GM10847 (cell line): ENCODE results near the gene RNF125.

Experiments
- POLR2A ChIP-seq: IDR thresholded peaks from 2 replicates; pipeline ENCODE4 v1.6.1; 2011; ENCODE audit not compliant: insufficient read length; ENCODE audit errors: extremely low read depth

RNF125 gene

DNA sequence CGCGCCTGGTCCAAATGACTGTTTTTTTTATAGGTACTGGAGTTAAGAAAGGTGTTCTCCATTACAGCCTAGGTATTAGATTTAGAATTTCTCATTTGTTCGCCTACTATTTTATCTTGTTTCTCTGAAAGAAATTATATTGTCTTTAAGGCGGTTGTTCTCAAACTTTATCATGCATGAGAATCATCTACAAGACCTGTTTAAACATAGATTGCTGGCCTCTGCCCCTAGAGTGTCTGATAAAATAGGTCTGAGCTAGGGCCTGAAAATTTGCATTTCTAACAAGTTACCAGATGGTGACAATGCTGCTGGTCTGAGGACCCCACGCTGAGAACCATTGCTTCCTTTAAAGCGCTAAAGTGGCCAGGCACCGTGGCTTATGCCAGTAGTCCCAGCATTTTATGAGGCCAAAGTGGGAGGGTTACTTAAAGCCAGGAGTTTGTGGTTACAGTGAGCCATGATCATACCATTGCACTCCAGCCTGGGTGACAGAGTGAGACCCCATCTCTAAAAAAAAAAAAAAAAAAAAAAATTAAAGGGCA, 39.1 kb downstream of the RNF125 start:
- TF ChIP-seq POLR2A, result no peak

DNA sequence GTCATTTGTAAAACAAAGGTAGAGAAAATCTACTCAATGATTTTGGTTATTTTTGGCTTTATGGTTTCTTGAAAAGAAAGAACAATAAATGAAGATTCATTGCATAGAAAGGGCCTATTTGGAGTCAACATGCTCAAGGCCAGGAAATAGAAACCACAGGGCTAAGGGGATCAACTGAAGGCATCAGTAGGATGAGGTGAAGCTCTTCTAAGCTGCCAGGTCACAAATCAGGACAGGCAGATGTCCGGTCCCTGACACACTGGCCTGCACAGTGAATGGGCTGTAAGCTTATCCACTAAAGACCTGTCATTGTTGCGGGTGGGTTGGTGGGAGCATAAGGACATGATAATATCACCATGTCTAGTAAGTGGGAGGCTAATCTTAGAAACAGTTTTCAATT, 41.4 kb downstream of the RNF125 start:
- TF ChIP-seq POLR2A, result no peak

DNA sequence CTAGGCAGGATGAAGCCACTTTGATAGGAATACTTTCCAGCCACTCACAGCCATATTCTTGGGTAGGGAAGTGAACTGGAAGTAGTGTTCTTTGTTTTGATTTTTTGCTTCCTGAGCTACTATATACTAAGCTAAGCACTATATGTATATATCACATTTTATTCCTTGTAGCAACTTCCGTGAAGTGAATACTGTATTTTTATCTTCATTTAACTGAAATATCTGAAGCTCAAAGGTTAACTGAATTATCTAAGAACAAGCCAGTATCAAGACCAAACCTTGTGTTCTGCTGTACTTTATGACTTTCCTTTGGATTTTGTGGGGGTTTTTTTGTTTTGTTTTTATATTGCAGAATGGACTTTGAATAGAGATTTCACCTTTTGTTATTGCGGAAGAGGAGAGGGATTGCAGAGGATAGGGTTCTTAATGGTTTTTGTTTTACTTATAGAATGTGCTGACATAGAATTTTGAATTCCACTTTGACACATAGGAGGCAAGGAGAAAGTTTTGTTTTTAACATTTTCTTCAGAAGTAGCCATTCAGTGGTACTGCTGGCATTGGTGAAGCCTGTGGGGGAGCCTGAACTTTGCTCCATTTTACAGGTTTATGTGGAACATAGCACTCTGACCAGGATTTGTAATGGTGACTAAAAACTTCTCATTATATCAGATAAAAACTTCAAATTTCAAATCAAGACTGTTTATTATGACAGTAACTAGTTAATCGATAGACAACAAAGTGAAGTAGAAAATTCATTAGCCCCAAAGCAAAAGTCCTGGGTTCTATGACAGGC, 48.9 kb downstream of the RNF125 start:
- TF ChIP-seq POLR2A, result no peak

DNA sequence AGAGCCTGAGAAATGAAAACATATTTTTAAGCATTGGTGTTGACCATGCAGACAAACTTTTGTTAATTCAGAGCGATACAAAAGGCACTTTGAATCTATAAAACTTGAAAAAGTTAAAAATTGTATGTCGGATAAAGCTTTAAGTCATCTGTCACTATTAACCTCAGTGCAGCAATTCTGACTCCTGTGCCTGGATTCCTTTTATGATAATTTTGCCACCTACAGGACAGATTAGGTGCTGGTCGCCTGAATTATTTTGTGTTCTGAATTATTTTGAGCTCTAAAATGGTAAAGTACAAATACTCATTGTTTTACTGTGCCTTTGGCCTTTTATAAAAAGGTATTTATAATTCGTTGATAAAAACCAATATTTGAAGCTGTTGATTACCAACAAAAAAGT, 53.7 kb downstream of the RNF125 start:
- no peak for TF ChIP-seq POLR2A

DNA sequence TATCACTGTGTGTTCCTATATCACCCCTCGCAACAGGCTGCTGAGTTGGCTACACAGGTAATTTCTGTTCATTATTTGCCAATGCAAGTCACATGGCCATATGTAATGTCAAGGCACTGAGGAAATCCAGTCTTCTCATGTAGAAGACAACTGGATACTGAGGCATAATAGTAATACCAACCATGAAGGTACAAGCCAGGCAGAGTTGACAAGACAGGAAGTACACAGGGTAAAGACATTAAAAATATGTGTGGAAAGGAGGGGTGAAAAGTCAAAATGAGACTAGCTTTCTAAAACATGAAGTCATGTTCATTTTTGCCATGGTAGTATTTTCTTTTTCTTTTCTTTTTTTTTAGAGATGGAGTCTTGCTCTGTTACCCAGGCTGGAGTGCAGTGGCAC, 55.6 kb downstream of the RNF125 start:
- TF ChIP-seq POLR2A, result no peak

DNA sequence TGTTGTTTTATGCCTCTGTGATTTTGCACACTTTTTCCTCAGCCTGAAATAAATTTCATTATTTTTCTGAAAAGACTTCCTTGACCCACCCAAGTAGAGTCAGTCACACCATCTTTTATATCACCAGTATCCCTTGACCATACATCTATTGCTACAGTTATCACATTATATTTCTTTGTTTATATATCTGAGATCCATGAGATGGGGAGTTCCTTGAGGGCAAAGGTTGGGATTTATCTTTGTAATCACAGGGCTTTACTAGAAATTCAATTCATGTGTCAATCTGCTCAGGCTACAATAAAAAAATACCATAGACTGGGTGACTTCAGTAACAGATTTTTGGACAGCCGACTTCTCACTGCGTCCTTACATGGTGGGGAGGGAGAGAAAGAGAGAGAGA, 60.2 kb downstream of the RNF125 start:
- TF ChIP-seq POLR2A, result no peak

DNA sequence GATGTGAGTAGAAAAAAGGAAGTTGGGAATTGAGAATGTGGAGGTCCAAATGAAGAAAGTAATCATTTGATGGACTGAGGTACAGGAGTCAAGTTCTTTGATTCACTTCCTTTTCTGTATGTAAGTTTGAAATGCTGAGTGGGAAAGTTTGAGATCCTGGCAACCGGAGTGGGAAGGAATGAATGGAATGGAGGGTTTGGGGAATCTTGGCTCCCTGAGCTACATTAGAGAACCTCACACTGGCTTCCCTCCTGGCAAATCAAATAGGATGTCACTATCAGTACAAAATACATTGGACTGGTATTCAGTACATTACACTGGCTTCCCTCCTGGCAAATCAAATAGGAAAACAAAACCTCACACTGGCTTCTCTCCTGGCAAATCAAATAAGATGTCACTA, 63.3 kb downstream of the RNF125 start:
- TF ChIP-seq POLR2A, result no peak

DNA sequence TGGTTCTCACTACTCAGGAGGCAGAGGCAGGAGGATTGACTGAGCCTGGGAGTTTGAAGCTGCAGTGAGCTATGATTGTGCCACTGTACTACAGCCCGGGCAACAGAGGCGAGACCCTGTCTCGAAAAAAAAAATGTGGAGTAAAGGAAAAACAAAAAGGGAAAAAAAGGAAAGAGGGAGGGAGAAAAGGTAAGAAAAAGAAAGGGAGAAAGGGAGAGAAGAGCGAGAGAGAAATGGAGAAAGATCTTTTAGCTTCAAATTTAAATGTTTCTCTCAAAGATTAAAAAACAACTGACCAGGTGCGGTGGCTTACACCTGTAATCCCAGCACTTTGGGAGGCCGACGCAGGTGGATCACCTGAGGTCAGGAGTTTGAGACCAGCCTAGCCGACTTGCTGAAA, 65.2 kb downstream of the RNF125 start:
- TF ChIP-seq POLR2A, result no peak

DNA sequence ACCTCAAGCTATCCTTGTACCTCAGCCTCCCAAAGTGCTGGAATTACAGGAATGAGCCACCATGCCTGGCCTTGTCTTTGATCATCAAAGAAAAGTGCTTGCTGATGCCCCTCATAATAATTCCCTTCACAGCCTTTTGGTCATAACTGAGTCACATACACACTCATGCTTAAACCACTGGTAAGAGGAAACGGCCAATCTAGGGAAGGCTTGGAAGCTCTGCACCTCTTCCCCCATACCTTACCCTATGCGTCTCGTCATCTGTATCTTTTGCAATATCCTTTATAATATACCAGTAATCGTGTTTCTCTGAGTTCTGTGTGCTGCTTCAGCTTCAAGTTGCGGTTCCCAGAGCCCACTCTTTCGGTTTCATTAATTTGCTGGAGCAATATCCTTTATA, 68.3 kb downstream of the RNF125 start:
- no peak for TF ChIP-seq POLR2A

DNA sequence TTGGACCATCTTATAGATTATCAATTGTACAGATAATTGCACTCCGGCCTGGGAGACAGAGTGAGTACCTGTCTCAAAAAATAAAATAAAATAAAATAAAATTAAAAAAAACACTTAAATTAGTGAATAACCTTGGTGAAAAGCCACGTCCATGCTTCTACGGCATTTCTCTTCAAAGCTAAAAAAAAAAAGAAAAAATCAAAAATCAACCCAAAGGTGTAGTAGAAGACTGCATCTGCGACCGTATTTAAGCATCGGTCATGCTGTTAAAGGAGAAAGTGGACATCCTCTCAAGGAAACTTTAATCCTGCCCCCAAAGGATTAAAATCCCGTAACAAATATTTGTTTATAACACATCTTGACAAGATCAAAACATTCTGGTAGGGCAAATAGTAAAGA, 72.7 kb downstream of the RNF125 start:
- no peak for TF ChIP-seq POLR2A

DNA sequence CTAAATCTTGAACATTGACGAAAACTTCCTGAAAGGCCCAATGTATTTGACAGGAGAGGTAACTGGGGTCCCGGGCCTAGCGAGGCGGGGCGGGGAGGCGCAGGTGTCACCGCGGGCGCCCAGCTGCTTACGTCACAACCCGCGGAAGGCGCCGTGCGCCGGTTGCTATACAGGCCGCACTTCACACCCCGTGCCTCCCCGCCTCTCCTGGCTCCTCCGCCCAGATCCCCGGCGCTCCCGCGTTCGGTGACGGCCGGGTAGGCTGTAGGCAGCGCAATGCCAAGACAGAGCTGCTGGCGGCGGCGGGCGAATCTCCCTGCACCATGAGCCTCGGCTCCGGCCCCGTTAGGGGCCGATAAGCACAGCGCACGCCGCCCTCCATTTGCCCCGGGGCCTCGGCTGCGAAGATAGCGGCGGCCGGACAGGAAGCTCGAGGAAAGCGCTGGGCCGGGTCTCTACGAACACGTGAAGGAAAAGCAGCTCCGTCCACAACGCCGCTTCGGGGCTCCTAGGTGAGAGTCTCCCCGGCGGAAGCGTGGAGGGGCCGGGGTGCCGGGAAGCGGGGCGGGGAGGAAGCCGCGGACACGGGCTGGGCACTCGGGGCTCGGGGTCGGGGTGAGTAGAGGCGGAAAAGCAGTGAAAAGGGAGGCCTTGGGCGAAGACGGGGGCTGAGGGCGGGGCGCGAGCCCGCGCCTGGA, 73.2 kb downstream of the RNF125 start, which contains the start of gene RNF138:
Gene RNF138, plus strand, starts transcription at position 151 of the 698 bp plus-strand sequence. CDS start 903 bp downstream, outside the sequence.
- peak; percentile 76 for TF ChIP-seq POLR2A

DNA sequence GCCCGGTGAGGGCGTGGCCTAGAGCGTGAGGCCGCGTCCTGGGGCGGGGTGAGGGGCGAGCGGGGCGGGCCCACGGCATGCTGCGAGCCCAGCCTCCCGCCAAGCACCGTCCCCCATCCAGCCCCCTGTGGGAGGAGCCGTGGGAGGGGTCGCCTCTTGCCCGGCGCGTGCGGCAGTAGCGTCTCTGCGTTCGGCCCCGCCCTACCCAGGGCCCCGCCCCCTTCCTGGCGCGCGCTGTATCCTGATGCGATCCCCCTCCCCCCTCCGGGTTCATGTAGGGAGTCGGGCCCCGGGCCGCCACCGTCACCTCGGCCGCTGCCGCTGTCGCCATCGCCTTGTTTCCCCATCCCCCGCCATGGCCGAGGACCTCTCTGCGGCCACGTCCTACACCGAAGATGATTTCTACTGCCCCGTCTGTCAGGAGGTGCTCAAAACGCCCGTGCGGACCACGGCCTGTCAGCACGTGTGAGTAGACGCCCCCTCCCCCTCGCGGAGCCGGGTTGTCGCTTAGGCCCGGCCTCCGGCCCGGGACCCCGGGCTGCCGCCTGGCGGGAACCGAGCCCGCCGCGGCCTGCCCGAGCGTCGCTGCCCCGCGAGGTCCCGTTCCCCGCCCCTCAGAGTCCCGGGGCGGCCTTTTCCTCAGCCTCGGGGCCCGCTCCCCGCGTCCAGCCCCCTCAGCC, 73.9 kb downstream of the RNF125 start:
- TF ChIP-seq POLR2A, result peak; percentile 31

DNA sequence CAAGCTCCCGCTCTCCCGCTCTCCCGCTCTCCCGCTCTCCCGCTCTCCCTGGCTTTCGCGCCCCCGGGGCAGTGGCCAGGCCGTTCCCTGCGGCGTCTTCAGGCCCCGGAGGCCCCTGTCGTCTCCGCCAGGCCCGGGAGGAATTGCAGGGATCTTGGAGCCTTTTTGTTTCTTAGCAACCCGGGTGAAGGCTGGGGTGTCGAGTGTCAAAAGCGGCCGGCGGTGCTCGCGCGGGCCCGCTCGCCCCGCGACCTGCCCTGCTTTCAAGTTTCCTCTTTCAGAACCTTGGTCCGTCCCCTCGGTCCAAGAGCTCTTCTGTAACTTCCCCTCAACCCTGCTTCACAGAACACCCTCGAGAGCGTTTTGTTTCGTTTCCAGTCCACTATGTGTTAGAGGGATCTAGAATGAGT, 74.5 kb downstream of the RNF125 start:
- TF ChIP-seq POLR2A, result no peak

DNA sequence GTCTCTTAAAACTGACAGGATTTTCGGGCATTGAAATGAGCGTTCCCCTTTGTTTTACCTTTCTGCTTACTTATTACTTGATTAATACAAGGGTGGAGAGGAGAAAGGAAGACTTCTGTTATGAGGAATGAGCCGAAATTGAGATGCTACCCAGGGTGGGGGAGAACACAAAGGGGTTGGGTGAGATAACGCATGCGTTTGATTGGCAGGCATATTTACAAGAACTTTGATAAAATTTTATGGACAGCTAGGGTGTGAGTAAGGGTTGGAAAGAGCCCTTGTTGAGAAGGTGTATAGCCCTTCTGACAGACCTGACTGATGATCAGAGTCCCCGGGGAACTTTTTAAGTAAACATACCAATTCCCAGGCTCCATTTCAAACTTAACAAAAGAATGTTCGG, 74.9 kb downstream of the RNF125 start:
- TF ChIP-seq POLR2A, result no peak

DNA sequence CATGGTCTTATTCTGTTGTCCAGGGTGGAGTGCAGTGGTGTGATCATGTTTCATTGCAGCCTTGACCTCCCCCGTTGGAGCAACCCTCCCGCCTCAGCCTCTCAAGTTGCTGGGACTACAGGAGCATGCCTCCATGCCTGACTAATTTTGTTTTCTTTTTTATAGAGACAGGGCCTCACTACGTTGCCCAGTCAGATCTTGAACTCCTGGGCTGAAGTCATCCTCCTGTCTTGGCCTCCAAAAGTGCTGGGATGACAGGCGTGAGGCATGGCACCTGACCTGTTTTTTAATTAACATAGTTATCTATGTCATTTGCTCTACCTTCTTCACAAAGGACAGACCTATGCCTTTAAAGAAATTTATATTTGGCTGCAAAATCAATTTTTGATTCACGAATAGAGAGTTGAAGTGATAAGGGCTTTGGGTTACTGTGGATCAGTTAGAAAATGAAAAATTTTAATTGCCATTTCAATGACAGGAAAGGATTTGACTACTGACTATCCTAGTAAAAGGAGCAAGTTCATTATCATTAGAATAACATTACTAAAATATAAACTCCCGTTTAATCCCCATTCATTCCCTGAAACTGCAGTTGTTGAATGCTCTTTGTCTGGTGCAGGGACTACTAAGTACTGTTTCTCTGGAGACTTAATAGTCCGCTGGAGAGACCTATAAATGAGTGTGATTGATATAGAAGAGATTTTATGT, 76.7 kb downstream of the RNF125 start:
- TF ChIP-seq POLR2A, result no peak
